NCI-H2227 (cell line): Measurements from ENCODE around the gene H1-8.
"Not testable (repeated sequence)": the region's sequence is repeated elsewhere in the genome, so short reads cannot be mapped to it uniquely, and the experiment has no call there.

Source experiments
- DNase-seq: peaks from one replicate; lab custom pipeline; 2025; ENCODE audit not compliant: unreplicated experiment; lab: John Stamatoyannopoulos, UW

Gene H1-8

GRCh38 chr3:129514563-129514962 lies 28.4 kb upstream of the H1-8 start:
- DNase-seq, result no peak

- not testable (repeated sequence) for DNase-seq
Measured at GRCh38 chr3:129515108-129515820, 27.7 kb upstream of the H1-8 start.

GRCh38 chr3:129515821-129516432 lies 27.0 kb upstream of the H1-8 start:
- not testable (repeated sequence) for DNase-seq

- DNase-seq, result no peak
Measured at GRCh38 chr3:129517516-129517915, 25.5 kb upstream of the H1-8 start.

- DNase-seq, result no peak
Measured at GRCh38 chr3:129518038-129518561, 24.9 kb upstream of the H1-8 start.

GRCh38 chr3:129518581-129518980 lies 24.4 kb upstream of the H1-8 start:
- DNase-seq, result no peak

- no peak for DNase-seq
Measured at GRCh38 chr3:129519449-129519848, 23.5 kb upstream of the H1-8 start.

- DNase-seq, result no peak
Measured at GRCh38 chr3:129519896-129520715, 22.9 kb upstream of the H1-8 start.

GRCh38 chr3:129520960-129521359 lies 22.0 kb upstream of the H1-8 start:
- DNase-seq, result no peak

- DNase-seq, result no peak
Measured at GRCh38 chr3:129521611-129522010, 21.4 kb upstream of the H1-8 start.

- no peak for DNase-seq
Measured at GRCh38 chr3:129522953-129523352, 20.0 kb upstream of the H1-8 start.

GRCh38 chr3:129524081-129524480 lies 18.9 kb upstream of the H1-8 start:
- DNase-seq, result no peak

- DNase-seq, result no peak
Measured at GRCh38 chr3:129525341-129525968, 17.5 kb upstream of the H1-8 start.

- no peak for DNase-seq
Measured at GRCh38 chr3:129526121-129526900, 16.7 kb upstream of the H1-8 start.

GRCh38 chr3:129527262-129527661 lies 15.7 kb upstream of the H1-8 start:
- no peak for DNase-seq

- DNase-seq, result no peak
Measured at GRCh38 chr3:129528589-129529100, 14.3 kb upstream of the H1-8 start, which contains the start of gene RHO. Gene RHO, plus strand, starts transcription at chr3:129528639. Its CDS starts 95 bp downstream, at chr3:129528734.

- no peak for DNase-seq
Measured at GRCh38 chr3:129529436-129530210, 13.4 kb upstream of the H1-8 start.

GRCh38 chr3:129530251-129530791 lies 12.7 kb upstream of the H1-8 start:
- DNase-seq, result no peak

GRCh38 chr3:129530821-129531220 lies 12.2 kb upstream of the H1-8 start:
- DNase-seq, result no peak
